Activated naive CD8-positive, alpha-beta T cell treated with anti-CD3 and anti-CD28 coated beads for 36 hours (primary cell): Measurements from ENCODE around the gene MYO19. TPM values are rescaled to one million over a fixed set of nuclear protein-coding genes. Genes with fewer than 3 reads are reported as not detected.
"Not testable (repeated sequence)": the region's sequence is repeated elsewhere in the genome, so short reads cannot be mapped to it uniquely, and the experiment has no call there.

Experiments
- DNase-seq: peaks from one replicate; pipeline ENCODE4 v3.0.0; 2021
- H3K27ac Mint-ChIP-seq: one replicate; pipeline ENCODE4 v1.8.0; 2022; ENCODE audit warnings: mild to moderate bottlenecking, moderate library complexity, mixed read lengths
- H3K27me3 Mint-ChIP-seq: one replicate; pipeline ENCODE4 v1.8.0; 2022; ENCODE audit warnings: mild to moderate bottlenecking, mixed read lengths
- H3K36me3 Mint-ChIP-seq: one replicate; pipeline ENCODE4 v1.8.0; 2021; ENCODE audit warnings: mild to moderate bottlenecking, mixed read lengths
- H3K4me1 Mint-ChIP-seq: one replicate; pipeline ENCODE4 v1.8.0; 2021; ENCODE audit warnings: mixed read lengths
- H3K4me3 Mint-ChIP-seq: one replicate; pipeline ENCODE4 v1.8.0; 2022; ENCODE audit warnings: mild to moderate bottlenecking, moderate library complexity, mixed read lengths
- H3K9me3 Mint-ChIP-seq: one replicate; pipeline ENCODE4 v1.8.0; 2022; ENCODE audit warnings: mixed read lengths
- total RNA-seq, 2 experiments: library from RNA; stranded (reverse); gene quantifications; one replicate each; pipeline ENCODE4 v1.2.3, GENCODE V29; 2021

The MYO19 gene
- total RNA-seq, 2 experiments from 2014 or later, result 123 to 134 TPM

DNA sequence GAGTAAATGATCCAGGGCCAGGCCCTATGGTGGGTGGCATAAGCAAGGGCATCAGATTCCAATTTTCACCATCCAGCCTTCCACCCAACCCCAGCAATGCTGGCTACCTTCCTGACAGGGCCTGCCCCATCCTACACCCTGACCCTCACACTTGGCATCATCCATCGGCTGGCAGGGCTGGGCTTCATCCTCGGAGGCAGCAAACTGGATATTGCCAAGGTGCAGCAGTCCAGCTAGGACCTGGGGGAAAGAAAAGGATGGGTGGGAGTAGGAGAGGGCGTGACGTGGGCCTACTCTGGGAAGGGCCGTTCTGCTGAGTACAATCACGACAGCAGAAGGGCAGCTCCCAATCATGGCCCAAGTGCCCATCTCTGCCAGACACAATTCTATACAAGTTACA lies 23.5 kb downstream of the MYO19 start:
- no peak for DNase-seq
- Mint-ChIP-seq H3K4me3 (no peak overlapping the region), H3K36me3 (peaks cover 46% of the 10 kb centered on the region), H3K27ac (no peak overlapping the region), H3K4me1 (no peaks in the 10 kb centered on the region), H3K27me3 (no peaks in the 10 kb centered on the region), H3K9me3 (no peaks in the 10 kb centered on the region)

- H3K4me1 Mint-ChIP-seq, result no peaks in the 10 kb centered on the region
- H3K4me3 Mint-ChIP-seq, result no peak overlapping the region
- no peak for DNase-seq
- no peaks in the 10 kb centered on the region for H3K27me3 Mint-ChIP-seq
- no peak overlapping the region for H3K27ac Mint-ChIP-seq
- H3K9me3 Mint-ChIP-seq, result no peaks in the 10 kb centered on the region
- H3K36me3 Mint-ChIP-seq, result peaks cover 48% of the 10 kb centered on the region
These were observed 24.0 kb downstream of the MYO19 start for GRCh38 chr17:36510636-36511035.

DNA sequence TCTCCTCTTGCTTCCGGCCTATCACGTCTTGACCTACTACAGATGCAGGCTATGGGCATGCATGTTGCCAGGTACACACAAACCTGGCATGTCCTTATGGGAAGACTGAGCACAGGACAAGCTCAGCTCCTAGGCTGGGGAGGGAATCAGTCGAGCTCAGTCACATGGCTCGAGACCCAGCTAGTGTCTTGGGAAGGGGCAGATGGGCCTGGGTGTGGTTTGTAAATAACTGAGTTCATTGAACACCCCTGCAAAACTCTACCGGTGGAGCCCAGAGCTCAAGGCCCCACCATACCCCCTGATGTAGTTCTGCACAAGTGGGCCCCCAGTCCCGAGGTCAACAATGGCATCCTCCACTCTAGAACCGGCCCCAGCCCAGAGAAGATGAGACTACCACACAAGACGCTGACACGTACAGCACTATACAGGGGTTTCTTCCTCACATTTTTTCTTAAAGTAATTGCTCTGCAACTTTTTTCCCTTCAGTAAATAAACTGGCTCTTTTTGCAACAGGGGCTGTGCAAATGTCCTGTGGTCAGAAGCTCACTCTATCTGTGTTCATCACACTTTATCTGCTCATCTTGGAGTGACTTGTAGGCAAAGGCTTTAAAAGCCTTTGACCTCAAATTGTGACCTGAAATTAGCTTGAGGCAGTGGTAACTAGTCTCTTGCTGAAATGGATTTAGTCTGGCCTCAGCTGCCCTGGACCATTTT lies 25.2 kb downstream of the MYO19 start:
- Mint-ChIP-seq H3K9me3 (no peaks in the 10 kb centered on the region), H3K4me1 (no peaks in the 10 kb centered on the region), H3K4me3 (no peak overlapping the region), H3K36me3 (peaks cover 48% of the 10 kb centered on the region), H3K27me3 (no peaks in the 10 kb centered on the region), H3K27ac (no peak overlapping the region)
- DNase-seq, result no peak

- H3K9me3 Mint-ChIP-seq, H3K27me3 Mint-ChIP-seq, H3K4me3 Mint-ChIP-seq, H3K4me1 Mint-ChIP-seq, DNase-seq: not testable (repeated sequence)
- H3K27ac Mint-ChIP-seq, result peak overlapping the region; percentile 12
- peaks cover 46% of the 10 kb centered on the region for H3K36me3 Mint-ChIP-seq
These were observed 26.2 kb downstream of the MYO19 start for GRCh38 chr17:36508439-36508838.

- Mint-ChIP-seq H3K27me3 (no peaks in the 10 kb centered on the region), H3K4me3 (no peak overlapping the region), H3K27ac (no peak overlapping the region), H3K4me1 (peaks cover 6% of the 10 kb centered on the region), H3K36me3 (peaks cover 43% of the 10 kb centered on the region), H3K9me3 (no peaks in the 10 kb centered on the region)
- no peak for DNase-seq
These were observed 27.4 kb downstream of the MYO19 start for GRCh38 chr17:36507266-36507665.

DNA sequence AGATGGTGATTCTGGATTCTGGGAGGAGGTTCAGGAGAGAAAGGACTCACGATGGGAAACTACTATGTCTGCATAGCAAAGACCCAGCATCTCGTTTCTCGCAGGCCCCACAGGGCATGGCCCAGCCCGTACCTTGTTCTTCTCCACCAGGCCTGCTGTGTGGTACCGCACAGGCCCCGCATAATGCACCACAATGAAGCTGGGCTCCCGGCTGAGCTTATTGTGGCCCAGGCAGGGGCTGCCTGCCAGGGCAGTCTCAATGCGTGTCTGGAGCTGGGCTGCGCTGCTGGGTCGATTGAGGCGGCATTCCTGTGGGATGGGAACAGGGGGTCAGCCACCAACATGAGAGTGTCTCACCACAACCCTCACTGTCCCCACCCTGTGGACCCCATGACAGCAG lies 27.8 kb downstream of the MYO19 start:
- DNase-seq, result no peak
- no peak overlapping the region for H3K4me3 Mint-ChIP-seq
- no peaks in the 10 kb centered on the region for H3K9me3 Mint-ChIP-seq
- no peaks in the 10 kb centered on the region for H3K27me3 Mint-ChIP-seq
- no peak overlapping the region for H3K27ac Mint-ChIP-seq
- H3K36me3 Mint-ChIP-seq, result peaks cover 40% of the 10 kb centered on the region
- H3K4me1 Mint-ChIP-seq, result peaks cover 6% of the 10 kb centered on the region

GRCh38 chr17:36506249-36506826 lies 28.3 kb downstream of the MYO19 start:
- H3K27ac Mint-ChIP-seq, result no peak overlapping the region
- peaks cover 40% of the 10 kb centered on the region for H3K36me3 Mint-ChIP-seq
- H3K9me3 Mint-ChIP-seq, result no peaks in the 10 kb centered on the region
- H3K4me3 Mint-ChIP-seq, result no peak overlapping the region
- no peaks in the 10 kb centered on the region for H3K27me3 Mint-ChIP-seq
- H3K4me1 Mint-ChIP-seq, result peaks cover 6% of the 10 kb centered on the region
- DNase-seq, result no peak

- Mint-ChIP-seq H3K4me1 (peaks cover 6% of the 10 kb centered on the region), H3K27ac (no peak overlapping the region), H3K9me3 (no peaks in the 10 kb centered on the region), H3K4me3 (no peak overlapping the region), H3K36me3 (peaks cover 32% of the 10 kb centered on the region), H3K27me3 (no peaks in the 10 kb centered on the region)
- DNase-seq, result no peak
These were observed 29.5 kb downstream of the MYO19 start for GRCh38 chr17:36505171-36505570.

DNA sequence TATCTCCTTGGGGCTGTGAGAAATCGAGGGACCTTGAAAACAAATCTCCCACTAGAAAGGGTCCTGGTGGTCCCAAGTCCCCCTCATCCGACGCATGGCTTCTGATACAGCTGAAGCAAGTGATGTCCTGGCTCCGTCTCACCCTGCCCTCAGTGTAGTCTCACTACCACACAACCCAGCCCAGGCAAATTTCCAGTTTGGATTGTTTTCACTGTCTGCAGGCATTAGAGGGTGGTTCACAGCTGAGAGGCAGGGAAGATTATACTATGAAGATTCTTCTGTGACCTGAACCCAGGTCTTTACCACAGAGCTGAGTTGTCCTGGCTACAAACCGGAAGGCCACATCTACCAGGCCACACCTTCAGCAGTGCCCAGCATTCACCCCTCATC lies 30.5 kb downstream of the MYO19 start:
- DNase-seq, result no peak
- Mint-ChIP-seq H3K4me1 (peaks cover 6% of the 10 kb centered on the region), H3K9me3 (no peaks in the 10 kb centered on the region), H3K27me3 (no peaks in the 10 kb centered on the region), H3K27ac (no peak overlapping the region), H3K4me3 (no peak overlapping the region), H3K36me3 (peaks cover 23% of the 10 kb centered on the region)

- no peaks in the 10 kb centered on the region for H3K9me3 Mint-ChIP-seq
- no peaks in the 10 kb centered on the region for H3K27me3 Mint-ChIP-seq
- peaks cover 6% of the 10 kb centered on the region for H3K4me1 Mint-ChIP-seq
- peak overlapping the region; percentile 66 for H3K27ac Mint-ChIP-seq
- peaks cover 20% of the 10 kb centered on the region for H3K36me3 Mint-ChIP-seq
- H3K4me3 Mint-ChIP-seq, result no peak overlapping the region
- no peak for DNase-seq
These were observed 31.1 kb downstream of the MYO19 start for GRCh38 chr17:36503456-36504155.

- Mint-ChIP-seq H3K27ac (peak overlapping the region; percentile 75), H3K9me3 (no peaks in the 10 kb centered on the region), H3K27me3 (no peaks in the 10 kb centered on the region), H3K4me1 (peaks cover 6% of the 10 kb centered on the region), H3K36me3 (peaks cover 27% of the 10 kb centered on the region), H3K4me3 (no peak overlapping the region)
- DNase-seq, result no peak
These were observed 32.7 kb downstream of the MYO19 start for GRCh38 chr17:36501963-36502362.

- Mint-ChIP-seq H3K9me3 (no peaks in the 10 kb centered on the region), H3K4me3 (no peak overlapping the region), H3K4me1 (peaks cover 6% of the 10 kb centered on the region), H3K27ac (no peak overlapping the region), H3K27me3 (no peaks in the 10 kb centered on the region), H3K36me3 (peaks cover 26% of the 10 kb centered on the region)
- DNase-seq, result no peak
These were observed 33.3 kb downstream of the MYO19 start for GRCh38 chr17:36501351-36501750.

DNA sequence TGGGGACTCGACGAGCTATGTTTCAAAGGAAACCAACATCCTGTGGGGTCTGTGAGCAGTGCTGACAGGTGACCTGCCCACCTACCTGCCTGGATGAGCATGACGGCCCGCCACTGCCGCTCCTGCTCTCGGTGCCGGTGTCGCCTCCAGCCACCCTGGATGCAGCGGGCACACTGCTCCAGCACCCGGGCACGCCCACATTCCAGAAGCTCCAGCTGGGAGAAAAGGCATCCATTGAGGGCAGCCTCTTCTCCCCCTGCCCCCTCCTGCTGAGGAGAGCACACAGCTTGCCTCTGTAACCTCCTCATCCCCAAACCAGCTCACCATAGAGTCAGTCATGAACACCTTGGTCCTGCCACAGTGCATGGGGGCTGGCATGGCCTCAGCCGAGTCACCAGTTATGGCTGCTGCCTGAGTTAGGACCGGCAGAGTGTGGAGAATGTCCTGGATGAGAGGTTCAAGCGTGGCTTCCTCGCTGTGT lies 33.9 kb downstream of the MYO19 start:
- peak overlapping the region; percentile 34 for H3K27ac Mint-ChIP-seq

DNA sequence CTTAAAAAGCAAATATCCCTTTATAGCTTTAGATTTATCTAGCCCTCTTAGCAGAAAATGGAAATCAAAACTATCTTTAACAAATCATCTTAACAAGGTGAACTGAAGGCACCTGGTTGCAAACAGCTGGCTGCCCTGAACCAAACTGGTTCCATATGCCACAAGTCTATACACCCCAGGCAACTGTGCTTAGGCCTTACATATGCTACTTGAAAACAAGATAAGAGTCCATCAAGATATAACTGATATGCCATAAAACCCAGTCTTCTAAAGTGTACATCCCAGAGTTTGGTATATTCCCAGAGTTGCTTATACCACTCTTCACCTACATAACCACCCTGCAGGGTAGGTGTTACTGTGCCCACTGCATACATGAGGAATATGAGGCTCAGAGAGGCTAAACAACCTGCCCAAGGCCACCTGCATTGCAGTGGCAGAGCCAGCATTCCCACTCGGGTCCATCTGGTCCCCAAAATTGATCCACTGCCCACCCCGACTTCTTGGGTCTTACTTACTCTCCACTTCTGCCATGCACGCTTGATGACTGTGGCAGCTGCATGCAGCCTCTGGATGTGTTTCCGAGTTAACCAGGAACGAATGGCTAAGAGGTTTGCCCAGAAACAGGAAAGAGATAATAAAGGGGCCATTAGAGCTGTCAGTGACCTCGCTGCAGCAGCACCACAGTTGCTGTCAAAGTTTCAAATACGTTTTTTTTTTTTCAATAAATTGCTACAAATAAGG lies 35.9 kb downstream of the MYO19 start:
- Mint-ChIP-seq H3K9me3 (no peaks in the 10 kb centered on the region), H3K27ac (no peak overlapping the region), H3K4me3 (no peak overlapping the region), H3K36me3 (peaks cover 33% of the 10 kb centered on the region), H3K27me3 (no peaks in the 10 kb centered on the region), H3K4me1 (peaks cover 11% of the 10 kb centered on the region)
- DNase-seq, result no peak

More for the DNA sequence above, 33.9 kb downstream of the MYO19 start:
- H3K4me3 Mint-ChIP-seq, result no peak overlapping the region
- no peak for DNase-seq
- no peaks in the 10 kb centered on the region for H3K9me3 Mint-ChIP-seq
- H3K4me1 Mint-ChIP-seq, result peaks cover 6% of the 10 kb centered on the region
- H3K27me3 Mint-ChIP-seq, result no peaks in the 10 kb centered on the region
- peaks cover 26% of the 10 kb centered on the region for H3K36me3 Mint-ChIP-seq

DNA sequence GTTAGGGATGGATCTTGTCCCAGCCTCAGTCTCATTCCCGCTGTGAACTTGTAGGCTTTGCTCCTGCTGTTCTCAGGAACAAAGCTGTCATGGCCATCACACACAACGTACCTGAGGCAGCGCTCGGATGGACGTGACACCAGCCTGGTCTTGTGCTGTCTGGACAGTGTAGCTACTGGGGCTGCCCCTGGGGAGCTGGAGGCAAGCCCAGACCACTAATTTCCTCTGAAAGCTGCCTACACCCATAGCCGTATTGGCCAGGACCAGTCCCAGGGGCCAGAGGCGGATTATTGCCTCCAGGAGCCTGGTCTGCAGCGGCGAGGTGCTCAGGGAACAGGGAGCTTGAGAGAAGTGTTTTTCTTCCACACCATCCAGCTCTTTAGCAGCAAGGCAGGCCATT lies 36.5 kb downstream of the MYO19 start:
- H3K9me3 Mint-ChIP-seq, result no peaks in the 10 kb centered on the region
- H3K27ac Mint-ChIP-seq, result no peak overlapping the region
- H3K4me3 Mint-ChIP-seq, result no peak overlapping the region
- DNase-seq, result no peak
- H3K4me1 Mint-ChIP-seq, result peaks cover 7% of the 10 kb centered on the region
- H3K27me3 Mint-ChIP-seq, result no peaks in the 10 kb centered on the region
- peaks cover 29% of the 10 kb centered on the region for H3K36me3 Mint-ChIP-seq
